SK-N-SH (cell line): Measurements from ENCODE around the gene SRGAP1. TPM values are rescaled to one million over a fixed set of nuclear protein-coding genes. Genes with fewer than 3 reads are reported as not detected.

Source experiments
- CTCF ChIA-PET: fragments of 300-600, 350-600 bp; formaldehyde crosslinking; extraction: SDS; loops from one replicate; lab custom pipeline; 2021; lab: Yijun Ruan, JAX
- POLR2A ChIA-PET: fragments of 350-600 bp; sonication (Branson Sonifier 250); formaldehyde crosslinking; extraction: SDS; loops from one replicate; lab custom pipeline; 2020; ENCODE audit warnings: antibody characterized with exemption, inconsistent platforms; lab: Yijun Ruan, JAX
- DNase-seq: peaks from one replicate; pipeline ENCODE4 v3.0.0; 2012
- H2AFZ ChIP-seq: fragments of 200-600 bp; sonication (generic); 2 replicates; pipeline ENCODE4 v1.8.1; 2016; ENCODE audit warnings: antibody characterized with exemption, mild to moderate bottlenecking, low read depth
- H3F3A ChIP-seq: fragments of 200-600 bp; sonication (generic); replicated peaks from 2 replicates; pipeline ENCODE3; 2016; ENCODE audit warnings: antibody characterized with exemption, mild to moderate bottlenecking; ENCODE audit not compliant: insufficient read depth
- H3K27ac ChIP-seq, 2 experiments: fragments of 200-500 bp in 1 of 2; fragments of 200-600 bp in 1 of 2; sonication (Bioruptor generic) in 1 of 2; sonication (generic), shearing (Covaris generic) in 1 of 2; 2 replicates each; pipeline versions ENCODE4 v1.5.1 to v1.6.1; 2014 to 2016; ENCODE audit warnings: low read depth in 2 of 2, inconsistent platforms in 1 of 2, low read length in 1 of 2, mild to moderate bottlenecking in 1 of 2, mixed read lengths in 1 of 2
- H3K27me3 ChIP-seq: fragments of 200-600 bp; sonication (generic), shearing (Covaris generic); 2 replicates; pipeline ENCODE4 v1.6.1; 2016; ENCODE audit warnings: mixed run types; ENCODE audit not compliant: insufficient read depth
- H3K36me3 ChIP-seq, 2 experiments: fragments of 200-500 bp in 1 of 2; fragments of 200-600 bp in 1 of 2; sonication (Bioruptor generic) in 1 of 2; sonication (generic) in 1 of 2; replicated peaks in 1 of 2; 2 replicates each; pipeline versions ENCODE3 to v1.5.1; 2014 to 2016; ENCODE audit warnings: low read length in 1 of 2, mild to moderate bottlenecking in 1 of 2; ENCODE audit not compliant: insufficient read depth in 2 of 2, control insufficient read depth in 1 of 2
- H3K4me1 ChIP-seq, 2 experiments: fragments of 200-500 bp in 1 of 2; fragments of 200-600 bp in 1 of 2; sonication (Bioruptor generic) in 1 of 2; sonication (generic), shearing (Covaris generic) in 1 of 2; 2 replicates each; pipeline versions ENCODE4 v1.5.1 to v1.6.1; 2014 to 2016; ENCODE audit warnings: low read depth in 1 of 2, low read length in 1 of 2, mixed run types in 1 of 2; ENCODE audit not compliant: insufficient read depth in 2 of 2, control insufficient read depth in 1 of 2
- H3K4me2 ChIP-seq: fragments of 200-600 bp; sonication (generic), shearing (Covaris generic); 2 replicates; pipeline ENCODE4 v1.6.1; 2017; ENCODE audit warnings: mixed run types
- H3K4me3 ChIP-seq, 2 experiments: fragments of 200-500 bp in 1 of 2; fragments of 200-600 bp in 1 of 2; sonication (Bioruptor generic) in 1 of 2; sonication (generic), shearing (Covaris generic) in 1 of 2; 2 replicates each; pipeline versions ENCODE4 v1.5.1 to v1.8.1; 2014 to 2016; ENCODE audit warnings: low read depth in 2 of 2, inconsistent platforms in 1 of 2, low read length in 1 of 2, mild to moderate bottlenecking in 1 of 2, mixed read lengths in 1 of 2, moderate library complexity in 1 of 2
- H3K79me2 ChIP-seq: fragments of 200-600 bp; sonication (generic); 2 replicates; pipeline ENCODE4 v1.8.1; 2017; ENCODE audit warnings: mild to moderate bottlenecking; ENCODE audit not compliant: insufficient read depth
- H3K9ac ChIP-seq: fragments of 200-600 bp; sonication (generic); 2 replicates; pipeline ENCODE4 v1.6.1; 2017; ENCODE audit warnings: mixed run types
- H3K9me2 ChIP-seq: fragments of 200-600 bp; sonication (generic); 2 replicates; pipeline ENCODE4 v1.6.1; 2017; ENCODE audit warnings: mixed run types
- H3K9me3 ChIP-seq: fragments of 200-600 bp; sonication (generic); 2 replicates; pipeline ENCODE4 v1.6.1; 2017; ENCODE audit warnings: mixed run types, mild to moderate bottlenecking, moderate library complexity
- H4K20me1 ChIP-seq: fragments of 200-600 bp; sonication (generic); 2 replicates; pipeline ENCODE4 v1.6.1; 2017; ENCODE audit warnings: mild to moderate bottlenecking, mixed run types; ENCODE audit not compliant: insufficient read depth
- EP300 ChIP-seq, 2 experiments: IDR thresholded peaks; 2 replicates each; pipeline versions ENCODE4 v1.4.0 to v1.6.1; 2012; ENCODE audit warnings: borderline replicate concordance in 1 of 2, low read depth in 1 of 2, low read length in 1 of 2
- FOXM1 ChIP-seq: IDR thresholded peaks from 2 replicates; pipeline ENCODE4 v1.4.0; 2012; ENCODE audit warnings: low read depth, mild to moderate bottlenecking
- JUND ChIP-seq: IDR thresholded peaks from 2 replicates; pipeline ENCODE4 v1.4.0; 2012
- MXI1 ChIP-seq: IDR thresholded peaks from 2 replicates; pipeline ENCODE4 v1.6.1; 2012; ENCODE audit warnings: mild to moderate bottlenecking, low read depth, low read length, improper control_type of control experiment
- NFIC ChIP-seq: IDR thresholded peaks from 2 replicates; pipeline ENCODE4 v1.4.0; 2012; ENCODE audit warnings: borderline replicate concordance
- NRF1 ChIP-seq: IDR thresholded peaks from 2 replicates; pipeline ENCODE4 v1.6.1; 2012; ENCODE audit warnings: low read depth, mild to moderate bottlenecking, low read length
- PBX3 ChIP-seq: IDR thresholded peaks from 2 replicates; pipeline ENCODE4; 2012
- POLR2AphosphoS5 ChIP-seq: IDR thresholded peaks from 2 replicates; pipeline ENCODE4 v1.6.1; 2012; ENCODE audit warnings: low read depth, low read length
- RFX5 ChIP-seq: IDR thresholded peaks from 2 replicates; pipeline ENCODE4 v1.6.1; 2012; ENCODE audit warnings: mild to moderate bottlenecking, improper control_type of control experiment, low read length
- SIN3A ChIP-seq: IDR thresholded peaks from 2 replicates; pipeline ENCODE4 v1.6.1; 2012; ENCODE audit warnings: low read depth, mild to moderate bottlenecking, low read length, moderate library complexity, borderline replicate concordance
- SMC3 ChIP-seq: IDR thresholded peaks from 2 replicates; pipeline ENCODE4 v1.6.1; 2012; ENCODE audit warnings: low read depth, low read length, improper control_type of control experiment
- TCF12 ChIP-seq: IDR thresholded peaks from 2 replicates; pipeline ENCODE4 v1.4.0; 2012
- YY1 ChIP-seq: IDR thresholded peaks from 2 replicates; pipeline ENCODE4 v1.4.0; 2012; ENCODE audit warnings: low read depth, mild to moderate bottlenecking
- WGBS: methylation state at CpG from one replicate; pipeline ENCODE4 v1.1.6; 2017; ENCODE audit warnings: low lambda C conversion rate; 5-methylcytosine and 5-hydroxymethylcytosine counted together
- polyA plus RNA-seq, 3 experiments: library from polyadenylated mRNA; depleted of rRNA; stranded (reverse); fragments of >200 nt; gene quantifications; 2 replicates each; pipeline ENCODE4 v1.2.3, GENCODE V29; 2012
- TF ChIP-seq, protein P1 (sequence below): IDR thresholded peaks from 2 replicates; pipeline ENCODE4 v1.4.0; 2012; ENCODE audit warnings: low read depth, borderline replicate concordance
- TF ChIP-seq, protein P2 (sequence below): fragments of 200-600 bp; sonication (generic); IDR thresholded peaks from 2 replicates; pipeline ENCODE4 v1.6.1; 2017; ENCODE audit warnings: antibody characterized with exemption, mild to moderate bottlenecking, moderate library complexity
- TF ChIP-seq, protein P3 (sequence below): fragments of 150-350 bp; IDR thresholded peaks from 2 replicates; pipeline ENCODE4 v1.6.1; 2017; ENCODE audit warnings: antibody characterized with exemption, low read length, low read depth, borderline replicate concordance
- TF ChIP-seq, protein P4 (sequence below): IDR thresholded peaks from 2 replicates; pipeline ENCODE4 v1.6.1; 2012; ENCODE audit warnings: mild to moderate bottlenecking, low read depth, low read length, moderate library complexity

SRGAP1 gene
- polyA plus RNA-seq, 1 of the 3 experiments (the other 2 are of a cell fraction) = 2.6 TPM

GRCh38 chr12:63880742-63881263 lies 36.3 kb downstream of the SRGAP1 start:
- no peak for DNase-seq
- Histone ChIP-seq H2AFZ (no peak overlapping the region), H3K9me3 (no peaks in the 10 kb centered on the region), H3K27me3 (no peaks in the 10 kb centered on the region), H3K27ac (no peak overlapping the region), H3K4me2 (no peak overlapping the region), H3K4me3 (no peak overlapping the region), H4K20me1 (no peaks in the 10 kb centered on the region), H3K36me3 (no peaks in the 10 kb centered on the region), H3K9me2 (no peaks in the 10 kb centered on the region), H3F3A (peaks cover 4% of the 10 kb centered on the region), H3K9ac (no peak overlapping the region), H3K4me1 (peaks cover 0 to 8% of the 10 kb centered on the region in 2 experiments; a peak in 2 of 4 replicates), H3K79me2 (peaks cover 43% of the 10 kb centered on the region)
- TF ChIP-seq TCF12 (no peak), FOXM1 (no peak), SMC3 (no peak), PBX3 (no peak), SIN3A (no peak), YY1 (no peak), NRF1 (no peak), POLR2AphosphoS5 (no peak), MXI1 (no peak), NFIC (no peak), RFX5 (no peak), JUND (no peak), EP300 (IDR thresholded peaks at IDR 0.05; ENCODE audit: borderline replicate concordance in 1 of 2, low read depth in 1 of 2, low read length in 1 of 2) (no peak)
- TF ChIP-seq, protein P1, sequence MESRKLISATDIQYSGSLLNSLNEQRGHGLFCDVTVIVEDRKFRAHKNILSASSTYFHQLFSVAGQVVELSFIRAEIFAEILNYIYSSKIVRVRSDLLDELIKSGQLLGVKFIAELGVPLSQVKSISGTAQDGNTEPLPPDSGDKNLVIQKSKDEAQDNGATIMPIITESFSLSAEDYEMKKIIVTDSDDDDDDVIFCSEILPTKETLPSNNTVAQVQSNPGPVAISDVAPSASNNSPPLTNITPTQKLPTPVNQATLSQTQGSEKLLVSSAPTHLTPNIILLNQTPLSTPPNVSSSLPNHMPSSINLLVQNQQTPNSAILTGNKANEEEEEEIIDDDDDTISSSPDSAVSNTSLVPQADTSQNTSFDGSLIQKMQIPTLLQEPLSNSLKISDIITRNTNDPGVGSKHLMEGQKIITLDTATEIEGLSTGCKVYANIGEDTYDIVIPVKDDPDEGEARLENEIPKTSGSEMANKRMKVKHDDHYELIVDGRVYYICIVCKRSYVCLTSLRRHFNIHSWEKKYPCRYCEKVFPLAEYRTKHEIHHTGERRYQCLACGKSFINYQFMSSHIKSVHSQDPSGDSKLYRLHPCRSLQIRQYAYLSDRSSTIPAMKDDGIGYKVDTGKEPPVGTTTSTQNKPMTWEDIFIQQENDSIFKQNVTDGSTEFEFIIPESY = no peak
- TF ChIP-seq, protein P2, sequence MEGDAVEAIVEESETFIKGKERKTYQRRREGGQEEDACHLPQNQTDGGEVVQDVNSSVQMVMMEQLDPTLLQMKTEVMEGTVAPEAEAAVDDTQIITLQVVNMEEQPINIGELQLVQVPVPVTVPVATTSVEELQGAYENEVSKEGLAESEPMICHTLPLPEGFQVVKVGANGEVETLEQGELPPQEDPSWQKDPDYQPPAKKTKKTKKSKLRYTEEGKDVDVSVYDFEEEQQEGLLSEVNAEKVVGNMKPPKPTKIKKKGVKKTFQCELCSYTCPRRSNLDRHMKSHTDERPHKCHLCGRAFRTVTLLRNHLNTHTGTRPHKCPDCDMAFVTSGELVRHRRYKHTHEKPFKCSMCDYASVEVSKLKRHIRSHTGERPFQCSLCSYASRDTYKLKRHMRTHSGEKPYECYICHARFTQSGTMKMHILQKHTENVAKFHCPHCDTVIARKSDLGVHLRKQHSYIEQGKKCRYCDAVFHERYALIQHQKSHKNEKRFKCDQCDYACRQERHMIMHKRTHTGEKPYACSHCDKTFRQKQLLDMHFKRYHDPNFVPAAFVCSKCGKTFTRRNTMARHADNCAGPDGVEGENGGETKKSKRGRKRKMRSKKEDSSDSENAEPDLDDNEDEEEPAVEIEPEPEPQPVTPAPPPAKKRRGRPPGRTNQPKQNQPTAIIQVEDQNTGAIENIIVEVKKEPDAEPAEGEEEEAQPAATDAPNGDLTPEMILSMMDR = no peak
- TF ChIP-seq, protein P3, sequence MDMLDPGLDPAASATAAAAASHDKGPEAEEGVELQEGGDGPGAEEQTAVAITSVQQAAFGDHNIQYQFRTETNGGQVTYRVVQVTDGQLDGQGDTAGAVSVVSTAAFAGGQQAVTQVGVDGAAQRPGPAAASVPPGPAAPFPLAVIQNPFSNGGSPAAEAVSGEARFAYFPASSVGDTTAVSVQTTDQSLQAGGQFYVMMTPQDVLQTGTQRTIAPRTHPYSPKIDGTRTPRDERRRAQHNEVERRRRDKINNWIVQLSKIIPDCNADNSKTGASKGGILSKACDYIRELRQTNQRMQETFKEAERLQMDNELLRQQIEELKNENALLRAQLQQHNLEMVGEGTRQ = no peak
- TF ChIP-seq, protein P4, sequence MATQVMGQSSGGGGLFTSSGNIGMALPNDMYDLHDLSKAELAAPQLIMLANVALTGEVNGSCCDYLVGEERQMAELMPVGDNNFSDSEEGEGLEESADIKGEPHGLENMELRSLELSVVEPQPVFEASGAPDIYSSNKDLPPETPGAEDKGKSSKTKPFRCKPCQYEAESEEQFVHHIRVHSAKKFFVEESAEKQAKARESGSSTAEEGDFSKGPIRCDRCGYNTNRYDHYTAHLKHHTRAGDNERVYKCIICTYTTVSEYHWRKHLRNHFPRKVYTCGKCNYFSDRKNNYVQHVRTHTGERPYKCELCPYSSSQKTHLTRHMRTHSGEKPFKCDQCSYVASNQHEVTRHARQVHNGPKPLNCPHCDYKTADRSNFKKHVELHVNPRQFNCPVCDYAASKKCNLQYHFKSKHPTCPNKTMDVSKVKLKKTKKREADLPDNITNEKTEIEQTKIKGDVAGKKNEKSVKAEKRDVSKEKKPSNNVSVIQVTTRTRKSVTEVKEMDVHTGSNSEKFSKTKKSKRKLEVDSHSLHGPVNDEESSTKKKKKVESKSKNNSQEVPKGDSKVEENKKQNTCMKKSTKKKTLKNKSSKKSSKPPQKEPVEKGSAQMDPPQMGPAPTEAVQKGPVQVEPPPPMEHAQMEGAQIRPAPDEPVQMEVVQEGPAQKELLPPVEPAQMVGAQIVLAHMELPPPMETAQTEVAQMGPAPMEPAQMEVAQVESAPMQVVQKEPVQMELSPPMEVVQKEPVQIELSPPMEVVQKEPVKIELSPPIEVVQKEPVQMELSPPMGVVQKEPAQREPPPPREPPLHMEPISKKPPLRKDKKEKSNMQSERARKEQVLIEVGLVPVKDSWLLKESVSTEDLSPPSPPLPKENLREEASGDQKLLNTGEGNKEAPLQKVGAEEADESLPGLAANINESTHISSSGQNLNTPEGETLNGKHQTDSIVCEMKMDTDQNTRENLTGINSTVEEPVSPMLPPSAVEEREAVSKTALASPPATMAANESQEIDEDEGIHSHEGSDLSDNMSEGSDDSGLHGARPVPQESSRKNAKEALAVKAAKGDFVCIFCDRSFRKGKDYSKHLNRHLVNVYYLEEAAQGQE = no peak
- CTCF ChIA-PET = no interaction called here
- POLR2A ChIA-PET = no interaction called here
- WGBS = 97% methylated on average over 6 of the region's 6 CpGs
